Pulmonary artery endothelial cell (primary cell): ENCODE measurements around the gene MYNN. TPM values are rescaled to one million over a fixed set of nuclear protein-coding genes. Genes with fewer than 3 reads are reported as not detected.

Experiments used
- DNase-seq: peaks from one replicate; pipeline ENCODE4 v3.0.0-alpha.2; 2011; ENCODE audit warnings: low read depth, low spot score
- total RNA-seq: library from RNA; depleted of rRNA; stranded (reverse); fragments of >200 nt; gene quantifications from 2 replicates; pipeline ENCODE4 v1.2.3, GENCODE V29; 2014

Gene MYNN
- total RNA-seq, 1 donor from 2014 or later = 20.2 TPM

- DNase-seq = no peak
Measured at GRCh38 chr3:169827712-169828111, 54.5 kb downstream of the MYNN start.

DNA sequence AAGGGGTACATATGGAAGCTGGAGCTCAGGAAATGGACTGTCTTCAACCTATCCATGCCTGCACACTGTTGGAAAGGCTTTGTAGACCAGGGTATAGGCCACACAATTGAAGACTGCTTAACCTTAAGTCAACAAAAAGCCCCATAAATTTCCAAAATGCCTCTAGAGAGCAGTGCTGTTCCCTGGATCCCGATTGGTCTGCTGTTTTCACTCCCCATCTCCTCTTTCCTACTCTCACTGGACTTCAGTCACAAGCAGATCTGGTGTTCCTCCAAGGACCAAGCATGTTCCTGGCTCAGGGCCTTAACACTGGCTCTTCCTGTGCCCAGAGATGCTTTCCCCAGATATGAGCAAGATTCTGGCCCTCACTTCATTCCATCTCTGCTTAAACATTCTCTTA is 62.3 kb downstream of the MYNN start:
- DNase-seq = no peak

DNA sequence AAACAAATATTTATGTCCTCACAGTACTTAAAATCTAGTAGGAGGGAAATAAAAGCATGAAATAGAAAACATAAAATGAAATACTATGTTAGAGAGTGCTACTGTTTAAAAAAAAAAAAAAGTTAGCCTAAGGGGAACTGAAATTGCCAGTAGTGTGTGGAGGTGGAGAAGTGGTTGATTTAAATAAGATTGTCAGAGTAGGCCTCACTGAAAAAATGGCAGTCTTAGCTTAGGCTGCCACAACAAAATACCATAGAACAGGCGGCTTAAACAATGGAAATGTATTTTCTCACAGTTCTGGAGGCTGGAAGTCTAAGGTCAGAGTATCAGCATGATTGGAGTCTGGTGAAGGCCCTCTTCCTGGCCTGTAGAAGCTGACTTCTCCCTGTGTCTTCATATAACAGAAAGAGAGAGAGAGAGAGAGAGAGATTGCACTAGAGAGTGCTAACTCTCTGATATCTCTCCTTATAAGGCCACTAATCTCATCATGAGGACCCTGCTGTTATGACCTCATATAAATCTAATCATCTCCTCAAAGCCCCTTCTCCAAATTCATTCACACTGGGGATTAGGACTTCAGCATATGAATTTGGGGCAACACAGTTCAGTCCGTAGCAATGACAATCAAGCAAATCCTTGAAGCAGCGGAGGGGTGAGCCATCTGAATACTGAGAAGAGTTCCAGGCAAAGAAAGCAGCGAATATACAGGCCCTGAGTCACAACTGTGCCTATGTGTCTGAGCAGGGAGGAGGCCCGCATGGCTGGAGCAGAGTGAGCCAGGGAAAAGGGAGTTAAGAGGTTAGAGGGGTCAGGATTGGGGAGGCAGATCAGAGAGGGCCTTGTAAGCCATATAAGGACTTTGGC is 63.1 kb downstream of the MYNN start:
- DNase-seq = no peak

GRCh38 chr3:169836942-169837275 is 63.7 kb downstream of the MYNN start:
- DNase-seq = no peak

DNA sequence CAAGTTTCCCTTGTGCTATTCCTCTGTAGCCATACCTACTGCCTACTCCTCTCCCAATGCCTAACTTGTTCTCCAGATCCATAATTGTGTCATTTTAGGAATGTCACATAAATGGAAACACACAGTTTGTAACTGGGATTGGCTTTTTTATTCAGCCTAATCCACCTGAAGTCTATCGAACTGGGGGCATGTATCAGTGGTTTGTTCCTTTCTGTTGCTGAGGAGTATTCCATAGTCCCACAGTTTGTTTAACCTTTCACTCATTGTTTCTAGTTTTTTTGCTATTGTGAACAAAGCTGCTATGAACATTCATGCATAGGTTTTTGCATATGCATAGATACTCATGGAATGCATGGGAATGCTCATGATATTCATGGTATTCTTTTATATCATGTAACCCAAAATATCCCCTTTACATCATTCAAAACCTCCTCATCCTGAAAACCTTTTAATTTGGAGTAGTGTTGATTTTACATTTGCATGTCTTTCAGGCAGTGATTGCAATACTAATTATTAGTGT is 65.4 kb downstream of the MYNN start:
- DNase-seq = no peak

Other genes with a start within 250 kb of the MYNN start
- gene MECOM, start 109.7 kb upstream of the MYNN start, total RNA-seq = 84.3 and 117 TPM in 2 replicates
- 70.7 and 108 TPM in 2 replicates for gene TERC, start 8.3 kb upstream of the MYNN start, total RNA-seq
- gene ACTRT3, start 3.8 kb upstream of the MYNN start, total RNA-seq = 4.0 and 5.1 TPM in 2 replicates
- 0.07 TPM in 1 of 2 replicates, not detected in the other for gene LRRIQ4, start 39.5 kb downstream of the MYNN start, total RNA-seq
- gene LRRC34, start 39.5 kb downstream of the MYNN start, total RNA-seq = 2.2 and 2.4 TPM in 2 replicates
- not detected in 2 replicates for gene LRRC31, start 96.5 kb downstream of the MYNN start, total RNA-seq
- not detected in 2 replicates for gene SAMD7, start 138.2 kb downstream of the MYNN start, total RNA-seq
- 39.5 and 78.8 TPM in 2 replicates for gene SEC62, start 193.4 kb downstream of the MYNN start, total RNA-seq